RWPE2 (cell line): ENCODE results near the gene CLHC1.

Experiments used
- ATAC-seq: fragments of 200-7000 bp; cut with Tn5 transposase; 3 replicates; pipeline ENCODE4 v1.9.1; 2021; ENCODE audit warnings: low read depth
- DNase-seq: peaks from one replicate; pipeline ENCODE4 v3.0.0-alpha.2; 2020; ENCODE audit warnings: low spot score
- H3K27ac ChIP-seq: fragments of 450-650 bp; 2 replicates; pipeline ENCODE4 v1.5.1; 2017; ENCODE audit warnings: mild to moderate bottlenecking; ENCODE audit not compliant: poor library complexity, severe bottlenecking
- H3K27me3 ChIP-seq: fragments of 250-450 bp; sonication (Bioruptor Pico); 2 replicates; pipeline ENCODE4 v1.5.1; 2021; ENCODE audit warnings: mild to moderate bottlenecking, moderate library complexity; ENCODE audit not compliant: insufficient read depth, poor library complexity, severe bottlenecking
- H3K36me3 ChIP-seq: fragments of 250-450 bp; sonication (Bioruptor Pico); 2 replicates; pipeline ENCODE4 v1.5.1; 2020; ENCODE audit warnings: low read depth, mild to moderate bottlenecking, moderate library complexity
- H3K4me1 ChIP-seq: fragments of 250-450 bp; sonication (Bioruptor Pico); 2 replicates; pipeline ENCODE4 v1.5.1; 2021; ENCODE audit warnings: mild to moderate bottlenecking, moderate library complexity; ENCODE audit not compliant: insufficient read depth, poor library complexity, severe bottlenecking
- H3K4me3 ChIP-seq: fragments of 250-450 bp; sonication (Bioruptor Pico); 2 replicates; pipeline ENCODE4 v1.5.1; 2021; ENCODE audit warnings: mild to moderate bottlenecking, moderate library complexity; ENCODE audit not compliant: severe bottlenecking
- H3K9me3 ChIP-seq: fragments of 250-450 bp; sonication (Bioruptor Pico); 2 replicates; pipeline ENCODE4 v1.5.1; 2021; ENCODE audit warnings: mild to moderate bottlenecking, moderate library complexity; ENCODE audit not compliant: severe bottlenecking
- CTCF ChIP-seq: fragments of 450-650 bp; IDR thresholded peaks from one replicate; pipeline ENCODE4 v1.5.1; 2017; ENCODE audit warnings: mild to moderate bottlenecking, moderate library complexity; ENCODE audit not compliant: poor library complexity, severe bottlenecking

CLHC1 gene

DNA sequence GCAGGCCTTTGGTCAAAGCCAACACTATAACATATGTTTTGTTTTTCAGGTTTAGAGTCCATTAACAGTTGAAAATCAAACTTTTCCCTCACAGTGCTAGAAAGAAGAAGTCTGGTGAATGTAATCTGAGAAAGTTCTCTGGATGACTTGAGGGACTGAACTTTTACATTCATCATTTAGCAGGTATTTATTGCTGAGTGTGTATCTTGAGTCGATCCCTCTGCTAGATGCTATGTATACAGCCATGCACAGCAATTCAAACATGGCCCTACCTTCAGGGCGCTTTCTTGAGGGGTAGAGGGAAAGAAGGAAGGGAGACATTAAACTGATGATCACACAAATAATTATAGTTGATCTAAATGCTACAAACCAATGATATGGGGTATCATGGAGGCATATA is 89.6 kb downstream of the CLHC1 start:
- no peak for TF ChIP-seq CTCF
- Histone ChIP-seq H3K9me3 (no peaks in the 10 kb centered on the region), H3K27me3 (no peaks in the 10 kb centered on the region), H3K4me1 (no peaks in the 10 kb centered on the region), H3K36me3 (no peaks in the 10 kb centered on the region), H3K27ac (no peak overlapping the region), H3K4me3 (no peak overlapping the region)
- DNase-seq (no peak), ATAC-seq (no peak)

GRCh38 chr2:55141572-55142413 is 90.3 kb downstream of the CLHC1 start:
- H3K27ac ChIP-seq = no peak overlapping the region
- ATAC-seq (no peak), DNase-seq (no peak)
- no peaks in the 10 kb centered on the region for H3K9me3 ChIP-seq
- TF ChIP-seq CTCF = no peak
- no peaks in the 10 kb centered on the region for H3K4me1 ChIP-seq
- H3K36me3 ChIP-seq = no peaks in the 10 kb centered on the region
- no peaks in the 10 kb centered on the region for H3K27me3 ChIP-seq
- H3K4me3 ChIP-seq = no peak overlapping the region

GRCh38 chr2:55140316-55141219 is 91.5 kb downstream of the CLHC1 start:
- Histone ChIP-seq H3K9me3 (no peaks in the 10 kb centered on the region), H3K4me3 (no peak overlapping the region), H3K27ac (no peak overlapping the region), H3K36me3 (no peaks in the 10 kb centered on the region), H3K4me1 (no peaks in the 10 kb centered on the region), H3K27me3 (no peaks in the 10 kb centered on the region)
- ATAC-seq (no peak), DNase-seq (no peak)
- no peak for TF ChIP-seq CTCF

GRCh38 chr2:55139305-55139704 is 92.8 kb downstream of the CLHC1 start:
- ATAC-seq (no peak), DNase-seq (no peak)
- Histone ChIP-seq H3K27ac (no peak overlapping the region), H3K36me3 (no peaks in the 10 kb centered on the region), H3K9me3 (no peaks in the 10 kb centered on the region), H3K27me3 (no peaks in the 10 kb centered on the region), H3K4me3 (no peak overlapping the region), H3K4me1 (no peaks in the 10 kb centered on the region)
- no peak for TF ChIP-seq CTCF

DNA sequence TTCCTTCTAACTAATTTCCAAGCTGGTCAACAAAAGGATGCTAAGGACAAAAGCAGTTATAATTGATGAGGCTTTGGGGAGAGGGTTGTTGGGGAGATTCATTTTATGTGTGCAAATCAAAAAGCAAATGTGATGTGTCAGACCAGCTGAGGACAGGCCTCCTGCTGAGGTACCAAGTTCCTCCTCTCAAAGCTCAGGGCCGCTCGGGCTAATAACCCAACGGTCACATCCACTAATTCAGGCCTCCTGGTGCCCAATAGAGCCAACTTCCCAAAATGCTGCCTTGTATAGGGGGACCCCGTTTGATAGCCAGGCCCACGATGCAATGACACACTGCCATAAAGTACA is 93.2 kb downstream of the CLHC1 start:
- H3K27me3 ChIP-seq = no peaks in the 10 kb centered on the region
- H3K9me3 ChIP-seq = no peaks in the 10 kb centered on the region
- DNase-seq (no peak), ATAC-seq (no peak)
- no peaks in the 10 kb centered on the region for H3K4me1 ChIP-seq
- no peaks in the 10 kb centered on the region for H3K36me3 ChIP-seq
- TF ChIP-seq CTCF = no peak
- H3K4me3 ChIP-seq = no peak overlapping the region
- H3K27ac ChIP-seq = no peak overlapping the region
